Mucosa of descending colon (tissue), 3 donors: Measurements from ENCODE around the gene PRRT3. TPM values are rescaled to one million over a fixed set of nuclear protein-coding genes. Genes with fewer than 3 reads are reported as not detected.

Experiments
- ATAC-seq: fragments of 200-7000 bp; cut with Tn5 transposase; one replicate; pipeline ENCODE4 v1.9.1; 2020; ENCODE audit warnings: mild to moderate bottlenecking, moderate library complexity
- DNase-seq, 3 donors: peaks; one replicate each; pipeline ENCODE4 v3.0.0-alpha.2; 2020
- H3K36me3 ChIP-seq: fragments of 200-600 bp; one replicate; pipeline ENCODE4 v1.8.0; 2021; ENCODE audit warnings: low read depth, mild to moderate bottlenecking
- H3K4me1 ChIP-seq: fragments of 200-600 bp; one replicate; pipeline ENCODE4 v1.8.0; 2021; ENCODE audit warnings: low read depth, mild to moderate bottlenecking
- H3K4me3 ChIP-seq: fragments of 200-600 bp; one replicate; pipeline ENCODE4 v1.8.0; 2021; ENCODE audit warnings: mild to moderate bottlenecking
- H3K9me3 ChIP-seq: fragments of 200-600 bp; one replicate; pipeline ENCODE4 v1.8.0; 2021; ENCODE audit warnings: mild to moderate bottlenecking
- CTCF ChIP-seq: fragments of 200-600 bp; IDR thresholded peaks from one replicate; pipeline ENCODE4 v1.8.0; 2022; ENCODE audit warnings: antibody characterized with exemption, mild to moderate bottlenecking
- intact Hi-C, 2 donors: fragments of 100-400 bp; cut with DNase I in 1 of 2; cut with micrococcal nuclease in 1 of 2; formaldehyde crosslinking; loops; one replicate each; pipeline versions ENCODE4 v1.11.0 to v1.11.1; 2022; cut with DNase I, micrococcal nuclease
- total RNA-seq, 3 donors: library from RNA; stranded (reverse); fragmentation: NEBNext Ultra II Directional in 2 of 3; extraction: Animal tissue kit (Norgen Biotek cat#: 25700) in 2 of 3; gene quantifications; one replicate each; pipeline versions ENCODE4 v1.2.1 to v1.2.4, GENCODE V29; 2021 to 2023
- donor health status: DM: no; HTN: no; CAD: no; lungs with moderate emphysema.
- donor health status: DM: no; HTN: no; CAD: no.
- donor health status: DM: no; HTN: yes; CAD: no.

PRRT3 gene
- total RNA-seq, 3 donors from 2014 or later, result 1.0 to 1.8 (median 1.2) TPM

- Histone ChIP-seq H3K4me3 (peak overlapping the region; percentile 15), H3K9me3 (no peaks in the 10 kb centered on the region), H3K36me3 (no peaks in the 10 kb centered on the region), H3K4me1 (no peaks in the 10 kb centered on the region)
- DNase-seq (peak; percentile 91 to 93 (median 92)), ATAC-seq (peak; percentile 96)
- intact Hi-C loops, result no loop called here
- TF ChIP-seq CTCF, result peak; percentile 64
These were observed 5.8 kb downstream of the PRRT3 start for GRCh38 chr3:9946112-9947024.

GRCh38 chr3:9945358-9945757 is 6.8 kb downstream of the PRRT3 start:
- H3K4me1 ChIP-seq, result no peaks in the 10 kb centered on the region
- H3K9me3 ChIP-seq, result no peaks in the 10 kb centered on the region
- no peak for DNase-seq
- intact Hi-C loops, result no loop called here
- no peak for ATAC-seq
- H3K4me3 ChIP-seq, result no peak overlapping the region
- no peak for TF ChIP-seq CTCF
- no peaks in the 10 kb centered on the region for H3K36me3 ChIP-seq

GRCh38 chr3:9944271-9944670 is 7.9 kb downstream of the PRRT3 start:
- intact Hi-C loops, result no loop called here
- DNase-seq (no peak), ATAC-seq (no peak)
- Histone ChIP-seq H3K36me3 (no peaks in the 10 kb centered on the region), H3K9me3 (no peaks in the 10 kb centered on the region), H3K4me3 (no peak overlapping the region), H3K4me1 (no peaks in the 10 kb centered on the region)
- no peak for TF ChIP-seq CTCF

GRCh38 chr3:9942934-9943690 is 9.1 kb downstream of the PRRT3 start:
- ATAC-seq (no peak), DNase-seq (no peak)
- Histone ChIP-seq H3K36me3 (no peaks in the 10 kb centered on the region), H3K4me3 (no peak overlapping the region), H3K4me1 (no peaks in the 10 kb centered on the region), H3K9me3 (no peaks in the 10 kb centered on the region)
- TF ChIP-seq CTCF, result no peak
- intact Hi-C loops, result no loop called here

GRCh38 chr3:9942164-9942563 is 10.0 kb downstream of the PRRT3 start:
- no peaks in the 10 kb centered on the region for H3K36me3 ChIP-seq
- intact Hi-C loops, result no loop called here
- ATAC-seq (no peak), DNase-seq (no peak)
- TF ChIP-seq CTCF, result no peak
- no peak overlapping the region for H3K4me3 ChIP-seq
- no peaks in the 10 kb centered on the region for H3K9me3 ChIP-seq
- no peaks in the 10 kb centered on the region for H3K4me1 ChIP-seq
